GM21423 (cell line): ENCODE data around the gene SPIN2A.
"Not testable (repeated sequence)": the region's sequence is repeated elsewhere in the genome, so short reads cannot be mapped to it uniquely, and the experiment has no call there.

Source experiments
- ATAC-seq: cut with Tn5 transposase; IDR thresholded peaks from one replicate; pipeline ENCODE4 v1.9.1; 2021; ENCODE audit warnings: mild to moderate bottlenecking, moderate library complexity; ENCODE audit not compliant: unreplicated experiment

The SPIN2A gene

GRCh38 chrX:57137073-57137472 lies at the start of gene SPIN2A:
TSS of gene SPIN2A (minus strand) at chrX:57137397. CDS start at chrX:57136597, 800 bp downstream.
- not testable (repeated sequence) for ATAC-seq

- no peak for ATAC-seq
Measured at GRCh38 chrX:57178605-57179004, 41.4 kb upstream of the SPIN2A start.

- no peak for ATAC-seq
Measured at GRCh38 chrX:57177070-57177469, 39.9 kb upstream of the SPIN2A start.

- ATAC-seq, result no peak
Measured at GRCh38 chrX:57172544-57172943, 35.3 kb upstream of the SPIN2A start.

- no peak for ATAC-seq
Measured at GRCh38 chrX:57156397-57157049, 19.3 kb upstream of the SPIN2A start.

GRCh38 chrX:57155171-57155570 lies 18.0 kb upstream of the SPIN2A start:
- no peak for ATAC-seq

GRCh38 chrX:57152222-57152621 lies 15.0 kb upstream of the SPIN2A start:
- ATAC-seq, result not testable (repeated sequence)

GRCh38 chrX:57138674-57139073 lies 1.5 kb upstream of the SPIN2A start:
- no peak for ATAC-seq

- ATAC-seq, result no peak
Measured at GRCh38 chrX:57137501-57137900, 304 bp upstream of the SPIN2A start.

- not testable (repeated sequence) for ATAC-seq
Measured at GRCh38 chrX:57136589-57136988, 608 bp downstream of the SPIN2A start.

- no peak for ATAC-seq
Measured at GRCh38 chrX:57135287-57135686, 1.9 kb downstream of the SPIN2A start.

- no peak for ATAC-seq
Measured at GRCh38 chrX:57134702-57135101, 2.5 kb downstream of the SPIN2A start.

GRCh38 chrX:57133706-57134105 lies 3.5 kb downstream of the SPIN2A start:
- no peak for ATAC-seq

- ATAC-seq, result not testable (repeated sequence)
Measured at GRCh38 chrX:57133284-57133683, 3.9 kb downstream of the SPIN2A start.

- no peak for ATAC-seq
Measured at GRCh38 chrX:57132046-57132445, 5.2 kb downstream of the SPIN2A start.

- ATAC-seq, result no peak
Measured at GRCh38 chrX:57121816-57122215, 15.4 kb downstream of the SPIN2A start.

- ATAC-seq, result peak; percentile 100
Measured at GRCh38 chrX:57121162-57121755, 15.9 kb downstream of the SPIN2A start, which contains the start of gene SPIN2B. TSS of gene SPIN2B (minus strand) at chrX:57121548.

GRCh38 chrX:57120619-57121161 lies 16.5 kb downstream of the SPIN2A start:
- ATAC-seq, result not testable (repeated sequence)

- no peak for ATAC-seq
Measured at GRCh38 chrX:57119416-57119815, 17.8 kb downstream of the SPIN2A start.

- ATAC-seq, result not testable (repeated sequence)
Measured at GRCh38 chrX:57117566-57117965, 19.6 kb downstream of the SPIN2A start.

GRCh38 chrX:57104921-57105398 lies 32.2 kb downstream of the SPIN2A start:
- ATAC-seq, result no peak

GRCh38 chrX:57104406-57104805 lies 32.8 kb downstream of the SPIN2A start:
- ATAC-seq, result no peak
